Left ventricle myocardium superior (tissue), 1 donor: ENCODE data around the gene MAN2A1. TPM values are rescaled to one million over a fixed set of nuclear protein-coding genes. Genes with fewer than 3 reads are reported as not detected.

ENCODE experiments used
- ATAC-seq: fragments of 200-7000 bp; cut with Tn5 transposase; one replicate; pipeline ENCODE4 v1.9.1; 2020; ENCODE audit warnings: mild to moderate bottlenecking, moderate library complexity
- DNase-seq: peaks from one replicate; pipeline ENCODE4 v3.0.0-alpha.2; 2020
- intact Hi-C: fragments of 100-400 bp; cut with micrococcal nuclease; formaldehyde crosslinking; loops from one replicate; pipeline ENCODE4 v1.11.0; 2022
- total RNA-seq: library from RNA; stranded (reverse); fragmentation: NEBNext Ultra II Directional; extraction: Animal tissue kit (Norgen Biotek cat#: 25700); gene quantifications from one replicate; pipeline ENCODE4 v1.2.1, GENCODE V29; 2021
- donor health status: DM: no; HTN: yes; CAD: no; lungs with severe emphysema.

MAN2A1 gene
- total RNA-seq, 1 donor from 2014 or later, result 8.1 TPM

GRCh38 chr5:109674596-109674995 lies 15.1 kb upstream of the MAN2A1 start:
- no peak for ATAC-seq
- intact Hi-C loops, result no loop called here
- DNase-seq, result no peak

GRCh38 chr5:109676920-109677319 lies 12.8 kb upstream of the MAN2A1 start:
- ATAC-seq (peak; percentile 65), DNase-seq (no peak)
- intact Hi-C loops, result no loop called here

GRCh38 chr5:109678447-109678846 lies 11.3 kb upstream of the MAN2A1 start:
- ATAC-seq (no peak), DNase-seq (no peak)
- intact Hi-C loops, result no loop called here

GRCh38 chr5:109681763-109682162 lies 8.0 kb upstream of the MAN2A1 start:
- ATAC-seq, result no peak
- intact Hi-C loops, result no loop called here
- no peak for DNase-seq

- DNase-seq (no peak), ATAC-seq (no peak)
- intact Hi-C loops, result no loop called here
Observed at GRCh38 chr5:109682383-109682782, 7.3 kb upstream of the MAN2A1 start.

- ATAC-seq (no peak), DNase-seq (no peak)
- intact Hi-C loops, result no loop called here
Observed at GRCh38 chr5:109685916-109686315, 3.8 kb upstream of the MAN2A1 start.

GRCh38 chr5:109688630-109688969 lies 1.1 kb upstream of the MAN2A1 start:
- intact Hi-C loops, result no loop called here
- ATAC-seq (no peak), DNase-seq (no peak)

- peak; percentile 95 for DNase-seq
- intact Hi-C loops, result no loop called here
Observed at GRCh38 chr5:109688970-109689739, 572 bp upstream of the MAN2A1 start.

GRCh38 chr5:109690242-109690974 lies 681 bp downstream of the MAN2A1 start:
- intact Hi-C loops, result no loop called here
- peak; percentile 40 for ATAC-seq

More at GRCh38 chr5:109688970-109689739, 572 bp upstream of the MAN2A1 start:
- peak; percentile 94 for ATAC-seq

GRCh38 chr5:109690975-109691574 lies 1.3 kb downstream of the MAN2A1 start:
- ATAC-seq, result peak; percentile 66
- intact Hi-C loops, result no loop called here
- DNase-seq, result peak; percentile 79

More at GRCh38 chr5:109690242-109690974, 681 bp downstream of the MAN2A1 start:
- DNase-seq, result peak; percentile 62

GRCh38 chr5:109691996-109692395 lies 2.3 kb downstream of the MAN2A1 start:
- DNase-seq (no peak), ATAC-seq (no peak)
- intact Hi-C loops, result no loop called here

GRCh38 chr5:109692852-109693251 lies 3.1 kb downstream of the MAN2A1 start:
- intact Hi-C loops, result no loop called here
- DNase-seq (no peak), ATAC-seq (no peak)

- DNase-seq (no peak), ATAC-seq (no peak)
- intact Hi-C loops, result no loop called here
Observed at GRCh38 chr5:109693535-109694400, 4.0 kb downstream of the MAN2A1 start.

GRCh38 chr5:109694451-109694891 lies 4.7 kb downstream of the MAN2A1 start:
- DNase-seq, result no peak
- ATAC-seq, result no peak
- intact Hi-C loops, result no loop called here

GRCh38 chr5:109695005-109695926 lies 5.5 kb downstream of the MAN2A1 start:
- DNase-seq, result no peak
- intact Hi-C loops, result no loop called here
- ATAC-seq, result no peak

- no peak for DNase-seq
- intact Hi-C loops, result no loop called here
- no peak for ATAC-seq
Observed at GRCh38 chr5:109697339-109697738, 7.6 kb downstream of the MAN2A1 start.

- DNase-seq, result no peak
- no peak for ATAC-seq
- intact Hi-C loops, result no loop called here
Observed at GRCh38 chr5:109700516-109701153, 10.9 kb downstream of the MAN2A1 start.

GRCh38 chr5:109701252-109701651 lies 11.5 kb downstream of the MAN2A1 start:
- DNase-seq (no peak), ATAC-seq (no peak)
- intact Hi-C loops, result no loop called here
